ENCODE data around the gene PACSIN3. TPM values are rescaled to one million over a fixed set of nuclear protein-coding genes. Genes with fewer than 3 reads are reported as not detected.

PACSIN3 gene
- total and polyA plus RNA-seq, 2 of the 8 experiments (the other 6 are each of a cell fraction or from before 2014, with no cell fraction given), result 23.8 to 47.2 TPM

DNA sequence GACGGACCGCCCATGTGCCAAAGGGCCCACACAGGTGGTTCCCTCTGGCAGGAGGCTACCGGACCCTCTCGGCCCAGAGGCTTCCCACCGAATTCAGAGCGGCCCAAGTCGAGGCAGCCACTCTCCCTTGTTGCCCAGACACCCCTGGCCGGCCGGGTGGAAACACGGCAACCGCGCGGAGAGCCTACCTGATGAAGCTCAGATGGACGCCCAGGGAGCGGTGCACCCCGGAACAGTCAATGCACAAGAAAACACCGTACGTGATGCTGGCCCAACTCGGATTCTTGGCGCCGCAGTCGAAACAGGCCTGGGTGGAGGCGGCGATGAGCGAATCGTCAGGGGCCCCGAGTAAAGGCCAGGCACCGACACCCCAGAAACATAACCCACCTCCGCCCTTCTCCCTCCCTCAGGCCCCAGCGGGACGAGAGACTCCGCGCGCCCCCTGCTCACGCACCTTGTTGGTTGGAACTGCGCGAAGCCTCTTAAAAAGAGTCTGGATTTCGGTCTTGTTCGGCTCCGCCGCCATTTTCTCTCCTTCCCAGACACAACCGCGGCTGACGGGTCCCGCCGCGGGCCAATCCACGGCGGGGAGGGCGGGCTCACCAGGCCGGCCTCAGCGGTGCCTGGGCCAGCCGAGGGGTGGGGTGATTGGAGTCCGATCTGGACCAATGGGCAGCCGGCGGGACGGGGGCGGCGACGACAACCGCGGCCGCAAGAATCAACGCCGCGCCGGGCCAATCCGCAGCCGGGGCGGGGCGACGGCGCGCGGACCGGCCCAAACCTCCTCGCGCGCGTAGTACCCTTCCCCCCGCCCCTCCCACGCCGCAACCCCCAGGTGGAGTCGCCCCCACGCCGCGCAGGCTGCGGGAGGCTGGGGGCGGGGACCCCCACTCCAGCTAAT lies 9.7 kb downstream of the PACSIN3 start, which contains the start of gene ARFGAP2 (continued):
- TF ChIP-seq, protein P1, sequence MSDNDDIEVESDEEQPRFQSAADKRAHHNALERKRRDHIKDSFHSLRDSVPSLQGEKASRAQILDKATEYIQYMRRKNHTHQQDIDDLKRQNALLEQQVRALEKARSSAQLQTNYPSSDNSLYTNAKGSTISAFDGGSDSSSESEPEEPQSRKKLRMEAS (IDR thresholded peaks at IDR 0.05), result peak; percentile 16; the same call in 1 of the 2 replicates
- TF ChIP-seq POLR2A (IDR thresholded peaks at IDR 0.05; ENCODE audit: control extremely low read depth in 1 of 2, low read depth in 2 of 2, low read length in 2 of 2) (peak in 1 of 2 experiments; percentile 78; a peak in 2 of 3 replicates), ASH2L (IDR thresholded peaks at IDR 0.05; ENCODE audit: low read length) (peak; percentile 76), YY1 (IDR thresholded peaks at IDR 0.05; ENCODE audit: low read depth, low read length) (peak; percentile 95), SAP30 (IDR thresholded peaks at IDR 0.05; ENCODE audit: insufficient read depth, insufficient replicate concordance, low read length) (peak; percentile 50), EGR1 (IDR thresholded peaks at IDR 0.05; ENCODE audit: borderline replicate concordance, low read depth, low read length) (no peak), ZNF274 (IDR thresholded peaks at IDR 0.05; ENCODE audit: borderline replicate concordance, extremely low read depth, low read length) (no peak), BRCA1 (IDR thresholded peaks at IDR 0.05; ENCODE audit: low read depth, low read length) (no peak), SP2 (IDR thresholded peaks at IDR 0.05; ENCODE audit: low read length) (0 out of 2 replicates have a peak, but pooled peaks have one; percentile 5), SIN3A (conservative IDR thresholded peaks at IDR 0.05 in 1 of 2, IDR thresholded peaks at IDR 0.05 in 1 of 2; ENCODE audit: low read depth in 1 of 2, low read length in 2 of 2) (peak in 1 of 2 experiments; percentile 7; a peak in 1 of 4 replicates), TBP (IDR thresholded peaks at IDR 0.05; ENCODE audit: low read depth, low read length) (peak; percentile 76), SRF (IDR thresholded peaks at IDR 0.05; ENCODE audit: low read depth, low read length) (no peak), RBBP5 (IDR thresholded peaks at IDR 0.05; ENCODE audit: borderline replicate concordance, low read depth, low read length) (0 out of 2 replicates have a peak, but pooled peaks have one; percentile 86), TAF1 (IDR thresholded peaks at IDR 0.05; ENCODE audit: low read depth, low read length) (peak; percentile 89), KDM1A (IDR thresholded peaks at IDR 0.05; ENCODE audit: borderline replicate concordance, low read length) (no peak), HDAC2 (IDR thresholded peaks at IDR 0.05; ENCODE audit: borderline replicate concordance in 1 of 2, low read depth in 2 of 2, low read length in 2 of 2) (peak in 1 of 2 experiments; percentile 9; a peak in 1 of 4 replicates), SP1 (IDR thresholded peaks at IDR 0.05; ENCODE audit: low read depth, low read length) (peak; percentile 72), TAF7 (optimal IDR thresholded peaks at IDR 0.05; ENCODE audit: borderline replicate concordance, low read depth, low read length) (peak; percentile 68), BACH1 (IDR thresholded peaks at IDR 0.05; ENCODE audit: low read length) (no peak), PHF8 (conservative IDR thresholded peaks at IDR 0.05; ENCODE audit: low read depth, low read length) (peak; percentile 77), EP300 (IDR thresholded peaks at IDR 0.05; ENCODE audit: borderline replicate concordance in 1 of 2, low read depth in 2 of 2, low read length in 2 of 2) (0 out of 3 replicates have a peak, but pooled peaks of 1 of the 2 experiments have one; percentile 16)
- TF ChIP-seq, protein P2, sequence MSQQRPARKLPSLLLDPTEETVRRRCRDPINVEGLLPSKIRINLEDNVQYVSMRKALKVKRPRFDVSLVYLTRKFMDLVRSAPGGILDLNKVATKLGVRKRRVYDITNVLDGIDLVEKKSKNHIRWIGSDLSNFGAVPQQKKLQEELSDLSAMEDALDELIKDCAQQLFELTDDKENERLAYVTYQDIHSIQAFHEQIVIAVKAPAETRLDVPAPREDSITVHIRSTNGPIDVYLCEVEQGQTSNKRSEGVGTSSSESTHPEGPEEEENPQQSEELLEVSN (IDR thresholded peaks at IDR 0.05), result no peak
